ENCODE data around the gene EFNB2. TPM values are rescaled to one million over a fixed set of nuclear protein-coding genes. Genes with fewer than 3 reads are reported as not detected.

The EFNB2 gene
- total and polyA plus RNA-seq, 9 of the 15 experiments (the other 6 are each of a cell fraction or from before 2014, with no cell fraction given): 0.01 to 0.29 (median 0.18) TPM

DNA sequence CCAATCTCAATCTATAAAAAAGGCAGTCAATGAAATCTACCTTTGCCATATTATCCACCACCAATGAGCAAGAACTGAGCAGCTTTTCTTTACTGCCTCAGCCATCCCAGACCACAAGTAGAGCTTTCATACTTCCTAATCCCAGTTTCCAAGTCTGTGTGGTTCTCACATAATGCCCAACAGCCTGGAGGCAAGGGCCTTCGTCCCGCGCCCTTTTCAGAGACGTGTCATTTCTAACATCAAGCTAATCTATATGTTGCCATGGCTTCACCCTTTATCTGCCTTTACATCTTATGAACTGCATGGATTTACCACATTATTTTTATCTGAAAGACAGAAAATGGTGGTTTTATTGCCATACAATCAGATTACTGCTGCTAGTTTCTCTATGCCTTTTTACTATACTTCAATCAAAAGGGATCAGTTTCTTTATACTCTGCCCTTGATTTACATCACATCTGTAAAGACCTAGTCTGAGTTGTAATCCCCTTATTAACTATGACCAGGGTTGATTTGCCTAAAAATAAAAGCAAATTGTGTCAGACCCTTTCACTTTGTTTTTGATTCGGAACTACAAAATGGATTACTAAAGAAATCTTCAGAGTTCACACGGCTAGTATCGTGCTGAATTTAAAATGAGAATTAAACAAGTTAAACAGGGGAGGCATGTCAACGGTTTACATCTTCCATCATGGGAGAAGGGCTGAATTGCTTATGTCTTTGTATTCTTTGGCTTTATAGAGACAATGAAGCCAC, 5.9 kb downstream of the EFNB2 start:
- Histone ChIP-seq H3K4me1 (replicated peaks in 1 of 2; ENCODE audit: control insufficient read depth in 2 of 2, insufficient read depth in 2 of 2, low read length in 2 of 2) (peaks cover 0 to under 1% of the 10 kb centered on the region in 2 experiments; a peak in 1 of 5 replicates), H3K9ac (ENCODE audit: insufficient read depth in 1 of 2, low read depth in 2 of 2, low read length in 2 of 2) (no peak overlapping the region), H2AFZ (ENCODE audit: low read depth, low read length) (no peak overlapping the region), H3K79me2 (ENCODE audit: control insufficient read depth, insufficient read depth, low read length) (no peaks in the 10 kb centered on the region), H3K4me3 (no peak overlapping the region), H3K27ac (ENCODE audit: extremely low read depth, low read depth, low read length) (no peak overlapping the region), H3K9me1 (ENCODE audit: control insufficient read depth, insufficient read depth, low read length) (no peaks in the 10 kb centered on the region), H3K27me3 (ENCODE audit: control insufficient read depth in 2 of 2, insufficient read depth in 2 of 2, low read length in 2 of 2) (peaks cover 0 to 5% of the 10 kb centered on the region in 2 experiments; a peak in 1 of 5 replicates), H3K36me3 (ENCODE audit: control insufficient read depth, insufficient read depth, low read length) (no peaks in the 10 kb centered on the region), H3K9me3 (replicated peaks; ENCODE audit: control insufficient read depth, insufficient read depth, low read depth, low read length) (no peaks in the 10 kb centered on the region), H4K20me1 (replicated peaks; ENCODE audit: control insufficient read depth, insufficient read depth, low read length) (no peaks in the 10 kb centered on the region), H3K4me2 (ENCODE audit: insufficient read depth, low read length) (no peak overlapping the region)
- BruUV-seq (replicated peaks): no TSS peak
- in situ Hi-C loops (cut with MboI) (no loop called here), intact Hi-C loops (cut with micrococcal nuclease) (no loop called here)
- 1% methylated on average over 8 of the region's 8 CpGs for WGBS (ENCODE audit: insufficient coverage, low coverage, missing lambda C conversion rate)
- no peak for ATAC-seq
- FAIRE-seq: no peak
- CTCF ChIA-PET (ENCODE audit: low intra/inter-chr PET ratio): no interaction called here
- no peak for DNase-seq (ENCODE audit: extremely low read depth in 1 of 4, low spot score in 3 of 4)
- TF ChIP-seq HDGF (IDR thresholded peaks at IDR 0.05) (no peak), NR3C1 (CRISPR knock-in tag; IDR thresholded peaks at IDR 0.05) (no peak)
- POLR2A ChIA-PET: no interaction called here

DNA sequence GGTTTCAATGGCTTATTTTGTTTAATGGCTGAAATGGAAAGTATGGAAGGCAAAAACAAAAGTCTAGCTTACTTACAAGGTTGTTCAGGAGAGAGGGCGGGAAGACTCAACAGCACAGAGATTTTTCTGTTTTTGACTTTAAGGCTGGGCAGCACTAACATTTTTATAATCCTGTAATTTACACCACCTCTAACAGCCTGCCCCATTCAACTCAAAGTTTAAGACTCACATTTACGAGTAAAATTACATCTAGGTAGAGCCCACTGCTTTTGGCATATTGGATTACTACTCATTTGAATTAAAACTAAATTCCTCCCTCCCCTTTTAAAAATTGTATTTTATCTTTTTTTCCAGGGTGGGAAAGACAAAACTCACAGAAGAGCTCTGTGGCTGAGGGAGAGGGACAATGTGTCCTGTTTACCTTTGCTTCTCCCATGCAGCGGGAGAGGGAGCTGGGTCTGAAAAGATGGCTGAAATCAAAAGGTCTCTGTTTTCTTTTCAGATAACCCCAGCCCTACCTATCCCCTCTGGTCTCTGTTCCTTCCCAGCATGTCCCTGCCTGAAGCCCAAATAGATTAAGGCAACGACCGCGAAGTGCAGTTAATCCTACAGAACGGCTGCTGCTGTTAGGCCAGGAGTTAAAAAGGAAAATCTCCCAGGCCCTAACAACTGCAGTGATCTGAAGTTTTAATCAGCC, 6.6 kb downstream of the EFNB2 start:
- in situ Hi-C loops (cut with MboI): no loop called here
- ATAC-seq (no peak), DNase-seq (ENCODE audit: extremely low read depth in 1 of 4, low spot score in 3 of 4) (no peak), FAIRE-seq (no peak)
- no TSS peak for BruUV-seq (replicated peaks)
- Histone ChIP-seq H3K4me1 (replicated peaks in 1 of 2; ENCODE audit: control insufficient read depth in 2 of 2, insufficient read depth in 2 of 2, low read length in 2 of 2) (no peaks in the 10 kb centered on the region), H3K9me3 (replicated peaks; ENCODE audit: control insufficient read depth, insufficient read depth, low read depth, low read length) (no peaks in the 10 kb centered on the region), H3K27me3 (ENCODE audit: control insufficient read depth in 2 of 2, insufficient read depth in 2 of 2, low read length in 2 of 2) (peaks cover 0 to 5% of the 10 kb centered on the region in 2 experiments; a peak in 1 of 5 replicates), H3K4me3 (no peak overlapping the region), H3K4me2 (ENCODE audit: insufficient read depth, low read length) (no peak overlapping the region), H3K9ac (ENCODE audit: insufficient read depth in 1 of 2, low read depth in 2 of 2, low read length in 2 of 2) (no peak overlapping the region), H3K9me1 (ENCODE audit: control insufficient read depth, insufficient read depth, low read length) (no peaks in the 10 kb centered on the region), H3K27ac (ENCODE audit: extremely low read depth, low read depth, low read length) (no peak overlapping the region), H3K36me3 (ENCODE audit: control insufficient read depth, insufficient read depth, low read length) (no peaks in the 10 kb centered on the region), H3K79me2 (ENCODE audit: control insufficient read depth, insufficient read depth, low read length) (no peaks in the 10 kb centered on the region), H2AFZ (ENCODE audit: low read depth, low read length) (no peak overlapping the region), H4K20me1 (replicated peaks; ENCODE audit: control insufficient read depth, insufficient read depth, low read length) (no peaks in the 10 kb centered on the region)
- WGBS (ENCODE audit: insufficient coverage, low coverage, missing lambda C conversion rate): 0% methylated on average over 6 of the region's 7 CpGs
- ChIA-PET CTCF (ENCODE audit: low intra/inter-chr PET ratio) (no interaction called here), POLR2A (no interaction called here)
- intact Hi-C loops (cut with micrococcal nuclease): no loop called here
- TF ChIP-seq EZH2 (IDR thresholded peaks at IDR 0.05; ENCODE audit: borderline replicate concordance, low read depth, low read length) (no peak), ZNF449 (CRISPR knock-in tag; IDR thresholded peaks at IDR 0.05) (no peak), OTX1 (CRISPR knock-in tag; IDR thresholded peaks at IDR 0.05) (no peak), ZNF232 (CRISPR knock-in tag; IDR thresholded peaks at IDR 0.05) (no peak), ZNF764 (CRISPR knock-in tag; IDR thresholded peaks at IDR 0.05; ENCODE audit: low read depth) (no peak), NR2C1 (IDR thresholded peaks at IDR 0.05) (no peak), NR2C1 (tag; IDR thresholded peaks at IDR 0.05) (no peak), MLX (CRISPR knock-in tag; conservative IDR thresholded peaks at IDR 0.05) (no peak), CAMTA2 (CRISPR knock-in tag; conservative IDR thresholded peaks at IDR 0.05) (no peak), ZNF184 (CRISPR knock-in tag; IDR thresholded peaks at IDR 0.05) (no peak), ZNF696 (CRISPR knock-in tag; conservative IDR thresholded peaks at IDR 0.05) (no peak), CC2D1A (IDR thresholded peaks at IDR 0.05) (no peak)

Data from K562 (cell line).